ENCODE results near the gene TLE1.
"Not testable (repeated sequence)": the region's sequence is repeated elsewhere in the genome, so short reads cannot be mapped to it uniquely, and the experiment has no call there.

Gene TLE1

DNA sequence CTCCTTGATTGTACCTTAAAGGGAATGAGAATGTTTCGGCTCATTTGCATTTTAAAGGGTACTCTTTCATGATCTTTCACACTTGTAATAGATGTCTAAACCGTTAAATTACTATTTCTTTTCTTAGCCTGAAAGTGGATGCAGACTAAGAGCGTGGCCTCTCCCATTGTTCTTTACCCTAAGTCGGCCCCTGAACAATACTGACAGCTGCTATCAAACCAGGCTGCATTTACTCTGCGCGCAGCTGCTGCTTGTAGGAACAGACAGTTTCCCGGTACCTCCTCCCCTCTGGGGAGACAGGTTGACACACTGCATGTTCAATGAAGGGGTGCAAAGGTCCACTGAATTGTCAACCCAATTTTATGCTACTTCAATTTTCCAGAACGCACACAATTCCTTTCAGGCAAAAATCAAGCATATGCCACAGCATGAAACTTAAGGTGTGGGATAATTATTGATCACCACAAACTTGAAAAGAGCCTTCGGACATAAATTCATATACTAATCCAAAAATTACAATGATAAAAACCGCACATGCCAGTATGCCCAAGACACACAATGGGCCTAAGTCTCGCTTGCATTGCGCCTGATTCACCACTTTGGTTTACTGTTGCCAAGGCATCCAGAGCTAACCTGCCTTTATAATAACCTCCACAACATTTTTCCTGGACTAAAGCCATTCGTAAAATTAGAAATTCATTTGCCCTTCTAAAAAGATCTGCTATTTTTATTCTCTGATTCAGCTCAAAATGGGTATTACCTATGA is 39.7 kb downstream of the TLE1 start:
- peaks cover 27% of the 10 kb centered on the region for H3K36me3 ChIP-seq (ENCODE audit: control insufficient read depth, low read depth, low read length)

GRCh38 chr9:81648891-81649290 is 40.5 kb downstream of the TLE1 start:
- Histone ChIP-seq H3K27ac (ENCODE audit: low read length) (no peak overlapping the region), H3K36me3 (ENCODE audit: control insufficient read depth, low read depth, low read length) (peaks cover 32% of the 10 kb centered on the region), H3K9me3 (ENCODE audit: control insufficient read depth, low read depth, low read length) (no peaks in the 10 kb centered on the region), H3K4me3 (ENCODE audit: low read length) (no peak overlapping the region), H3K27me3 (ENCODE audit: control insufficient read depth, insufficient read depth, low read length) (no peaks in the 10 kb centered on the region), H3K4me1 (ENCODE audit: control insufficient read depth, low read depth, low read length) (peaks cover 62% of the 10 kb centered on the region), H3K9ac (ENCODE audit: low read length) (no peak overlapping the region)

More for the DNA sequence above, 39.7 kb downstream of the TLE1 start:
- Histone ChIP-seq H3K4me3 (ENCODE audit: low read length) (no peak overlapping the region), H3K27me3 (ENCODE audit: control insufficient read depth, insufficient read depth, low read length) (no peaks in the 10 kb centered on the region), H3K9me3 (ENCODE audit: control insufficient read depth, low read depth, low read length) (no peaks in the 10 kb centered on the region), H3K4me1 (ENCODE audit: control insufficient read depth, low read depth, low read length) (peaks cover 62% of the 10 kb centered on the region), H3K27ac (ENCODE audit: low read length) (no peak overlapping the region), H3K9ac (ENCODE audit: low read length) (no peak overlapping the region)

- Histone ChIP-seq H3K4me3 (ENCODE audit: low read length) (peak overlapping the region; percentile 13), H3K36me3 (ENCODE audit: control insufficient read depth, low read depth, low read length) (peaks cover 20% of the 10 kb centered on the region), H3K9me3 (ENCODE audit: control insufficient read depth, low read depth, low read length) (no peaks in the 10 kb centered on the region), H3K9ac (ENCODE audit: low read length) (no peak overlapping the region), H3K27me3 (ENCODE audit: control insufficient read depth, insufficient read depth, low read length) (no peaks in the 10 kb centered on the region), H3K4me1 (ENCODE audit: control insufficient read depth, low read depth, low read length) (peaks cover 52% of the 10 kb centered on the region), H3K27ac (ENCODE audit: low read length) (no peak overlapping the region)
Measured at GRCh38 chr9:81646337-81646736, 43.0 kb downstream of the TLE1 start.

DNA sequence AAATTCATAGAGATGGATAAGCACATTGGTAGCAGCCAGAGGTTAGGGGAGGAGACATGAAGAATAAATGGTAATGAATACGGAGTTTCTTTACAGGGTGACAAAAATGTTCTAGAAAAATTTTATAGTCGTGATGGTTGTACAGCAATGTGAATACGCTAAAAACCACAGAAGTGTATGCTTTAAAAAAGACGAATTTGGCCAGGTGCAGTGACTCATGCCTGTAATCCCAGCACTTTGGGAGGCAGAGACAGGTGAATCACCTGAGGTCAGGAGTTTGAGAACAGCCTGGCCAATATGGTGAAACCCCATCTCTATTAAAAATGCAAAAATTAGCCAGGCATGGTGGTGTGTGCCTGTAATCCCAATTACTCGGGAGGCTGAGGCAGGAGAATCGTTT is 44.8 kb downstream of the TLE1 start:
- not testable (repeated sequence) for H3K9me3 ChIP-seq (ENCODE audit: control insufficient read depth, low read depth, low read length); H3K9ac ChIP-seq (ENCODE audit: low read length); H3K27ac ChIP-seq (ENCODE audit: low read length); H3K27me3 ChIP-seq (ENCODE audit: control insufficient read depth, insufficient read depth, low read length); H3K4me3 ChIP-seq (ENCODE audit: low read length)
- Histone ChIP-seq H3K4me1 (ENCODE audit: control insufficient read depth, low read depth, low read length) (peaks cover 34% of the 10 kb centered on the region), H3K36me3 (ENCODE audit: control insufficient read depth, low read depth, low read length) (peaks cover 17% of the 10 kb centered on the region)

DNA sequence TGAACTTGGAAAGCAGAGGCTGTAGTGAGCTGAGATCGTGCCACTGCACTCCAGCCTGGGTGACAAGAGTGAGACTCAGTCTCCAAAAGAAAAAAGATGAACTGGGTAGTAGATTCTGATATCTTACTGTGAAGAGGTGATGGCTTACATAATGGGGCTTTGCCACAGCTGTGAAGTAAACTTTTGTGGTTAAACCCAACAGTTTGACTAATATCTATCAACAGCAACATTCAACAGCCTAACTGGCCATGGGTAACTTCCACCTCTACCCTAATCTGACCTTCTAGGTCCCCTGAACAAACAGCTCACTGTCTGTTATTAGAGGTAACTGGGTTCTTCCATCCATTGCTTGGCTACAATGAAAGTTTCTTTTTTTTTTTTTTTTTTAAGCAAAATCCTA is 52.1 kb downstream of the TLE1 start:
- Histone ChIP-seq H3K4me3 (ENCODE audit: low read length) (no peak overlapping the region), H3K9me3 (ENCODE audit: control insufficient read depth, low read depth, low read length) (no peaks in the 10 kb centered on the region), H3K36me3 (ENCODE audit: control insufficient read depth, low read depth, low read length) (peaks cover 17% of the 10 kb centered on the region), H3K27me3 (ENCODE audit: control insufficient read depth, insufficient read depth, low read length) (no peaks in the 10 kb centered on the region), H3K9ac (ENCODE audit: low read length) (no peak overlapping the region), H3K27ac (ENCODE audit: low read length) (no peak overlapping the region), H3K4me1 (ENCODE audit: control insufficient read depth, low read depth, low read length) (peaks cover 4% of the 10 kb centered on the region)

DNA sequence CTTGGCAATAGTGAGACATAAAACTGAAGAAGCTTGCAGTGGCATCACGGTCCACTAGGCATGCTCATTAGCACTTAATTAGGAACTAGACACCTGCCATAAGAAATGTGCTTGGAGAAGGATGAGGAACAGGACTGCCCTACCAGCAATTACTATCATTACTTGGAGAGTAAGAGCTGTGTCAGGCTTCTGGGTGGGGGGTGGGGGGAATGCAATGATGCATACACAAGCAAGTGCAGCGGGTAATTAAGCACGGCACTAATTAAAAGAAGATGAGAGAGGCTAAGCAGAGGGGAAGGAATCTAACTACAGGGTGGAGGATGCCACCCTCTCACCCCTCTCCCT is 53.1 kb downstream of the TLE1 start:
- Histone ChIP-seq H3K4me3 (ENCODE audit: low read length) (no peak overlapping the region), H3K27ac (ENCODE audit: low read length) (no peak overlapping the region), H3K36me3 (ENCODE audit: control insufficient read depth, low read depth, low read length) (peaks cover 21% of the 10 kb centered on the region), H3K9ac (ENCODE audit: low read length) (no peak overlapping the region), H3K9me3 (ENCODE audit: control insufficient read depth, low read depth, low read length) (no peaks in the 10 kb centered on the region), H3K4me1 (ENCODE audit: control insufficient read depth, low read depth, low read length) (peaks cover 4% of the 10 kb centered on the region), H3K27me3 (ENCODE audit: control insufficient read depth, insufficient read depth, low read length) (no peaks in the 10 kb centered on the region)

- Histone ChIP-seq H3K4me1 (ENCODE audit: control insufficient read depth, low read depth, low read length) (peaks cover 4% of the 10 kb centered on the region), H3K4me3 (ENCODE audit: low read length) (no peak overlapping the region), H3K27me3 (ENCODE audit: control insufficient read depth, insufficient read depth, low read length) (no peaks in the 10 kb centered on the region), H3K9ac (ENCODE audit: low read length) (no peak overlapping the region), H3K9me3 (ENCODE audit: control insufficient read depth, low read depth, low read length) (no peaks in the 10 kb centered on the region), H3K27ac (ENCODE audit: low read length) (no peak overlapping the region), H3K36me3 (ENCODE audit: control insufficient read depth, low read depth, low read length) (peaks cover 25% of the 10 kb centered on the region)
Measured at GRCh38 chr9:81635521-81636254, 53.7 kb downstream of the TLE1 start.

DNA sequence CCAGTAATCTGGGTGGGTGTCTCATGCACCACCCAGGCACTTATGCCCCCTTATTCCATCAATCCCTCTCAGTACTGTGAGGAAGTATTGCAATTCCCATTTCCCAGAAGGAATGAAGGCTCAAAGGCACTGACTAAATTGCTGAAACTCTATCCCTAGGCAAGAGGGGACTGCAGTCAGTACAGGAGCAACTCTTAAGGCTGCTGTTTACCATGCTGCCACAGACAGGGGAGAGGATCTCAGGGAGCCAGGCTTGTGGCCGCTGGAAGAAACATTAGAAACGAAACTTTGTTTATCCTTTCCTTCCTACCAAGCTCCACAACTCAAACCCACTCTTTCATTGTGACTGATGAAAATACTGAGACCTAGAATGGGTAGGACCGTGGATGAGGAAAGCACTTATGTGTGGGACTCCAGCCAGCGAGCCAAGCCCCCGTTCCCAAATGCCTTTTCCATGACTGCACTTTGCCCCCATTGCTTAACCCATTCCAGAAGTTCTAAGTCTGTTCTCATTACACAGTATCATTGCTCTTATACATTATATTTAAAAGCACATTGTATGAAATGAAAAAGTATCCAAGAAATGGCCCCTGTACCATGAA is 54.3 kb downstream of the TLE1 start:
- Histone ChIP-seq H3K27me3 (ENCODE audit: control insufficient read depth, insufficient read depth, low read length) (no peaks in the 10 kb centered on the region), H3K9ac (ENCODE audit: low read length) (no peak overlapping the region), H3K36me3 (ENCODE audit: control insufficient read depth, low read depth, low read length) (peaks cover 22% of the 10 kb centered on the region), H3K4me1 (ENCODE audit: control insufficient read depth, low read depth, low read length) (peaks cover 4% of the 10 kb centered on the region), H3K27ac (ENCODE audit: low read length) (no peak overlapping the region), H3K9me3 (ENCODE audit: control insufficient read depth, low read depth, low read length) (no peaks in the 10 kb centered on the region), H3K4me3 (ENCODE audit: low read length) (no peak overlapping the region)

GRCh38 chr9:81633952-81634854 is 55.1 kb downstream of the TLE1 start:
- Histone ChIP-seq H3K9me3 (ENCODE audit: control insufficient read depth, low read depth, low read length) (no peaks in the 10 kb centered on the region), H3K27ac (ENCODE audit: low read length) (no peak overlapping the region), H3K36me3 (ENCODE audit: control insufficient read depth, low read depth, low read length) (peaks cover 26% of the 10 kb centered on the region), H3K27me3 (ENCODE audit: control insufficient read depth, insufficient read depth, low read length) (no peaks in the 10 kb centered on the region), H3K4me1 (ENCODE audit: control insufficient read depth, low read depth, low read length) (peaks cover 8% of the 10 kb centered on the region), H3K9ac (ENCODE audit: low read length) (no peak overlapping the region), H3K4me3 (ENCODE audit: low read length) (no peak overlapping the region)

GRCh38 chr9:81632599-81632998 is 56.7 kb downstream of the TLE1 start:
- Histone ChIP-seq H3K27ac (ENCODE audit: low read length) (no peak overlapping the region), H3K9me3 (ENCODE audit: control insufficient read depth, low read depth, low read length) (no peaks in the 10 kb centered on the region), H3K36me3 (ENCODE audit: control insufficient read depth, low read depth, low read length) (peaks cover 31% of the 10 kb centered on the region), H3K9ac (ENCODE audit: low read length) (no peak overlapping the region), H3K27me3 (ENCODE audit: control insufficient read depth, insufficient read depth, low read length) (no peaks in the 10 kb centered on the region), H3K4me1 (ENCODE audit: control insufficient read depth, low read depth, low read length) (peaks cover 15% of the 10 kb centered on the region), H3K4me3 (ENCODE audit: low read length) (no peak overlapping the region)

DNA sequence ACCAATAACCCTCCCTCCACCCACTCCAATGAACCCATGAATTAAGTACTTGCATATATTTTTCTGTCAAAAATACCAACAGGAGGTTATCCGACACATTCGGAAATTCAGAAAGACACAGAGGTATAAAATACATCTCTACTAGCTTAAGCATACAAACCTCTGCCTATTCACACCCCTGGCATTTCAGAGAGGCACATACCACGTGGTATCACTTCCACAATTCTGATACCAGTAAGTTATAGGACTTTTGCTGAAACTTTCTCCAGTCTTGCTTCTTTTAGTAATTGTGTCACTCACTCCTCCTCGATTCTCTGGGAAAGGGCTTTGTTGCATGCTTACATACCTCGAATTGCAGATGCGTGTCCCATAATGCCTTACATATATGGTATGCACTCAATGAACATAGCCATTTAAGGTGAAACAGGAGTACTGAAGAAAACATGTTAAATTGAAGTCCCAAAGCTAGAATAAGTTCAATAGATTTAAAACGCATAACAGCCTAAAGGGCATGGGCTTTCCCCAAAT is 58.1 kb downstream of the TLE1 start:
- peaks cover 16% of the 10 kb centered on the region for H3K4me1 ChIP-seq (ENCODE audit: control insufficient read depth, low read depth, low read length)
- no peak overlapping the region for H3K9ac ChIP-seq (ENCODE audit: low read length)
- H3K27ac ChIP-seq (ENCODE audit: low read length), result no peak overlapping the region
- H3K4me3 ChIP-seq (ENCODE audit: low read length), result no peak overlapping the region
- H3K36me3 ChIP-seq (ENCODE audit: control insufficient read depth, low read depth, low read length), result peaks cover 31% of the 10 kb centered on the region
- H3K27me3 ChIP-seq (ENCODE audit: control insufficient read depth, insufficient read depth, low read length), result no peaks in the 10 kb centered on the region
- no peaks in the 10 kb centered on the region for H3K9me3 ChIP-seq (ENCODE audit: control insufficient read depth, low read depth, low read length)

Measured in iPS-18a (cell line).